Head of caudate nucleus (tissue), 42 donors: ENCODE data around the gene CPTP.
A peak's percentile ranks its signal among the peaks of the same experiment; 100 is the strongest.
"Not testable (repeated sequence)": the region's sequence is repeated elsewhere in the genome, so short reads cannot be mapped to it uniquely, and the experiment has no call there.

Experiments
- DNase-seq, 42 donors: peaks; one replicate each; pipeline versions ENCODE4 v3.0.0 to v3.0.0-alpha.2; 2020 to 2021; ENCODE audit warnings: mixed read lengths in 7 of 42
- intact Hi-C: fragments of 100-400 bp; cut with DNase I; formaldehyde crosslinking; loops from one replicate; pipeline ENCODE4 v1.15.0; 2022

Gene CPTP

DNA sequence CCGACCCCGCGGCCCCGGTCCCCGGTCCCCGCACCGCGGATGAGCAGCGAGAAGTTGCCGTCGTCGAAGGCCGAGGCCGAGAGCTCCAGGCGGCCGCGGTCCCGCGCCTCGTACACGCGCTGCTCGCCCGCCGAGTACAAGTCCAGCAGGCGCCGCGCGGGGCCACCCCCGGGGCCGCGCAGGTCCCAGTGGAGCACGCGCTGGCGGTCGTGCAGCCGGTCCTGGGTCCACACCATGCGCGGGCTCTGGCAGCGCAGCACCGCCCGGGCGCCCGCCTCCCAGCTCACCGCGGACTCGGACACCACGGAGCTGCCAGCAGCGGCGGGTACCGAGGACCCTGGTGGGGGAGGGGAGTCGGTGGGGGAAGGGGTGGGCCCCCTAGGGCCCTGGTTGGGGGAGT is 30.8 kb downstream of the CPTP start:
- intact Hi-C loops, result no loop called here
- DNase-seq, result peak in 2 of 42 donors; percentile 27 to 35

- DNase-seq, result no peak
- intact Hi-C loops, result no loop called here
Measured at GRCh38 chr1:1356166-1356795, 31.7 kb downstream of the CPTP start.

- DNase-seq, result no peak
- intact Hi-C loops, result no loop called here
Measured at GRCh38 chr1:1356796-1357401, 32.3 kb downstream of the CPTP start.

- DNase-seq, result peak in 1 of 42 donors; percentile 11
Measured at GRCh38 chr1:1357871-1358432, 33.4 kb downstream of the CPTP start.

GRCh38 chr1:1358433-1359271 is 34.0 kb downstream of the CPTP start, which contains the start of gene MXRA8:
Gene MXRA8, minus strand, starts transcription at chr1:1358555. Its CDS starts 51 bp downstream, at chr1:1358504.
- intact Hi-C loops, result no loop called here
- peak in 8 of 42 donors; percentile 17 to 63 (median 47) for DNase-seq

More at GRCh38 chr1:1357871-1358432, 33.4 kb downstream of the CPTP start:
- intact Hi-C loops, result no loop called here

- intact Hi-C loops, result no loop called here
- no peak for DNase-seq
Measured at GRCh38 chr1:1359308-1359663, 34.7 kb downstream of the CPTP start.

DNA sequence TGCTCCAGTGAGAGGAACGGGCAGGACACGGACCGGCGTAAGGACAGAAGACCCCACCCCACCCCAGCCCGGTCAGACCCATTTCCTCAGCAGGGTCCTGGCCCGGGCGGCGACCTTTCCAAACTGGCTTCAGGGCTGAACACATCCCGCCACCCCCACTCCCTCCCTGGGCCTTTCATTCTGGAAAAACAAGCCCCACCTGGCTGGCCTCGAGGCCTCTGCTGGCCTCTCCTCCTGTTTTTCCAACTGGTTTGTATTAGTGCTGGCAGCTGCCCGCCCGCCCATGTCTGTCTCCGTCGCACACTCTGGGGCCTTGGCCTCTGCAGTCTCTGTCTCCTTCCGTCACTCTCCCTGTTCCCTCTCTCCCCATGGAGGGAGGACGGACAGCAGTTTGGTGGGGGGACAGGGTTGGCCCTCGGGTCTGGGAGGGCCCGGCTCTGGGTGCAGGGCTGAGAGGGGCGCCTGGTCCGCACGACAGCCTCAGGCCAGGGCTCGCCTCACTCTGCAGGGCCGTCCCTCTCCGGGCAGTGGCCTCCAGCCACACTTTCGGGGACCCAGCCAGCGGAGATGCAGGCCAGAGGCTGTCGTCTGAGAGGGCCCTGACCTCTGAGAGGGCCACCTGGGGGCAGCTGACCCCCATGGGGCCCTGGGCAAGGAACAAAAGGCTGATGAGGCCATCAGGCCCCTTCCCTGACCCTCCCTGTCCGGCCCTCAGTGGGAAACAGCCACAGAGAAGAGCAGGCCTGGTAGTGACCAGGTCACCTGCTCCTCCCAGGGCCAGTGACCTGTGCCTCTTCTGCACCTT is 35.3 kb downstream of the CPTP start:
- intact Hi-C loops, result no loop called here
- DNase-seq, result peak in 2 of 42 donors; percentile 14 to 16

DNA sequence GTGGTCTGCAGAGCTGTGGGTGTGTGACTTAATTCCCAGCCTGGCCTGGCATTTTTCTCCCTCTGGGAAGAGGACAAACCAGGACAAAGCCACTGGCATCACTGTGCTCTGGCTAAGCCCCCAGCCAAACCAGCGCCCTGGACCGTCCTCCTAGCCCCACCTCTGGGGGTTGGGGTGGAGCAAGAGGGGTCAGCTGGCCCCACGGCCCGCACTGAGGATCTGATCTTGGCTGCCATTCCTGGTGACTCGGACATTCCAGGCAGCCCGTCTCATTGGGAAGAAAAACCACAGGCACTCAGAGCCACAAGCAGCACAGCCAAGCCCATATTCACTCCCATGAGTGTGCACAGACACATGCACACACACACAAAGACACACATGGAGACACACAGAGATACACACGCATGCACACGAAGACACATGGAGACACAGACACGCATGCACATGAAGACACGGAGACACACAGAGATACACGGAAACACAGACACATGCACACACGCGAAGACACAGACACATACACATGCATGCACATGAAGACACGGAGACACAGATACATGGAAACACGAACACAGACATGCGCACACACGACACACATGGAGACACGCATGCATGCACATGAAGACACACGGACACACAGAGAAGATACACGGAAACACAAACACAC is 36.0 kb downstream of the CPTP start:
- intact Hi-C loops, result no loop called here
- DNase-seq, result peak in 5 of 42 donors; percentile 15 to 60 (median 43)

GRCh38 chr1:1361233-1361981 is 36.8 kb downstream of the CPTP start:
- DNase-seq, result peak in 1 of 42 donors; percentile 11
- intact Hi-C loops, result no loop called here

DNA sequence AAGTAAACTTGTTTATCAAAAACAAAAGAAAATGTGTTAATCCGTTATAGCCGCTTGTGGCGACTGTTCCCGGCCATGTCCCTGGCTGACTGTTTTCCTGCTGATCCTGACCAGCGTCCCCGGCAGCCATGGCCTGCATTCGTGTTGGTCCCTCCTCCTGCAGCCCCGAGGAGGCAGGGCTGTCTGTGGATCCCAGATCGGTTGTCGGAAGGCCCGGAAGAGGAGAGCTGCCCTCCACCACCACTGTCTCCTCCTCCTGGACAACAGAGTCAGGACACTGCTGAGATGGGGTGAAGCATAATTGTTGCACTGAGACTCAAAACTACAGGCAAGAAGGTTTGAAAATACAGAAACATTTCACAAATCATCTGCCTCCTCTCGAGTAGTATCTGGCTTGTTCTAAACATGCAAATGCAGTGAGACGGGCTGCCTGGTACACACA is 37.4 kb downstream of the CPTP start:
- intact Hi-C loops, result no loop called here
- no peak for DNase-seq

GRCh38 chr1:1364266-1364665 is 39.7 kb downstream of the CPTP start:
- intact Hi-C loops, result no loop called here
- DNase-seq, result no peak

GRCh38 chr1:1365875-1366698 is 41.5 kb downstream of the CPTP start:
- DNase-seq, result no peak
- intact Hi-C loops, result no loop called here

GRCh38 chr1:1366699-1367066 is 42.1 kb downstream of the CPTP start:
- DNase-seq, result no peak
- intact Hi-C loops, result no loop called here

DNA sequence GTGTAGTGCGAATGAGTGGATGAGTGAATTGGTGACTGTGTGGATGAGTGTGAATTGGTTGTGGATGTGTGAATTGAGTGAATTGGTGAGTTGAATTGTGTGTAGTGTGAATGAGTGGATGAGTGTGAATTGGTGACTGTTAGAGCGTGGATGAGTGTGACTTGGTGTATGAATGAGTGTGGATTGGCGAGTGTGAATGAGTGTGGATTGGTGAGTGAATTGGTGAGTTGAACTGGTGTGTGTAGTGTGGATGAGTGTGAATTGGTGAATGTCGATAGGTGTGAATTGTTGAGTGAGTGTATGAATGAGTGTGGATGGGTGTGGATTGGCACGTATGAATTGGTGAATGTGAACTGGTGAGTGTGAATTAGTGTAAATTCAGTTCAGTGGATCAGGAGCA is 42.7 kb downstream of the CPTP start:
- no peak for DNase-seq
- intact Hi-C loops, result no loop called here

DNA sequence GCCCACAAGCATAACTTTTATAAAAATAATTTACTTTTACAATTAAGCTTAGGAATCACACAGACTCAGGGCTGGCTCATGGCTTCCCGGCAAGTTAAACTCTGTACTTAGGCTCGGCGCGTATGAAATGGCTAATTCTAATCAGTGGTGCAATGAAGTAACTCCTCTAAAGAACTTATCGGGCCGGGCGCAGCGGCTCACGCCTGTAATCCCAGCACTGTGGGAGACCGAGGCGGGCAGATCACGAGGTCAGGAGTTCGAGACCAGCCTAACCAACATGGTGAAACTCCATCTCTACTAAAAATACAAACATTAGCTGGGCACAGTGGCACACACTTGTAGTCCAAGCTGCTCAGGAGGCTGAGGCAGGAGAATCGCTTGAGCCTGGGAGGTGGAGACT is 45.5 kb downstream of the CPTP start:
- intact Hi-C loops, DNase-seq: not testable (repeated sequence)

- intact Hi-C loops, result no loop called here
- DNase-seq, result no peak
Measured at GRCh38 chr1:1370771-1371300, 46.2 kb downstream of the CPTP start.

DNA sequence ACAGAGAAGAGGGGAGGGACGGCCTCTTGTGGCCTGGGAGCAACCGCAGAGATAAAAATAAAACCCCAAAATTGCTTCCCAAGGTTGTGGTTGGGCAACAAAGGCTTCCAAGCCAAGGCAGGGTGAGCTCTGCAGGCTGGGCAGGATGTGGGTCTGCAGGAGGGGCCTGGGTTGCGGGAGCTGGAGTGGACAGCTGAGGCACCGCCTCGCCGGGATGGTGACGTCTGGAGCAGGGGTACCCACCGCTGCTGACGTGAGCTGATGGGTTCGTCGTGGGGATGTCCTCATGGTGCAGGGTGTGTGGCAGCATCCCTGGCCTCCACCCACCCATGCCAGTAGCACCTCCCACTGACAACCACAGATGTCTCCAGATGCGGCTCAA is 46.8 kb downstream of the CPTP start:
- intact Hi-C loops, result no loop called here
- DNase-seq, result no peak
